Measurements from ENCODE around the gene CTPS1.
A peak's percentile ranks its signal among the peaks of the same experiment; 100 is the strongest.

The CTPS1 gene, protein sequence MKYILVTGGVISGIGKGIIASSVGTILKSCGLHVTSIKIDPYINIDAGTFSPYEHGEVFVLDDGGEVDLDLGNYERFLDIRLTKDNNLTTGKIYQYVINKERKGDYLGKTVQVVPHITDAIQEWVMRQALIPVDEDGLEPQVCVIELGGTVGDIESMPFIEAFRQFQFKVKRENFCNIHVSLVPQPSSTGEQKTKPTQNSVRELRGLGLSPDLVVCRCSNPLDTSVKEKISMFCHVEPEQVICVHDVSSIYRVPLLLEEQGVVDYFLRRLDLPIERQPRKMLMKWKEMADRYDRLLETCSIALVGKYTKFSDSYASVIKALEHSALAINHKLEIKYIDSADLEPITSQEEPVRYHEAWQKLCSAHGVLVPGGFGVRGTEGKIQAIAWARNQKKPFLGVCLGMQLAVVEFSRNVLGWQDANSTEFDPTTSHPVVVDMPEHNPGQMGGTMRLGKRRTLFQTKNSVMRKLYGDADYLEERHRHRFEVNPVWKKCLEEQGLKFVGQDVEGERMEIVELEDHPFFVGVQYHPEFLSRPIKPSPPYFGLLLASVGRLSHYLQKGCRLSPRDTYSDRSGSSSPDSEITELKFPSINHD

DNA sequence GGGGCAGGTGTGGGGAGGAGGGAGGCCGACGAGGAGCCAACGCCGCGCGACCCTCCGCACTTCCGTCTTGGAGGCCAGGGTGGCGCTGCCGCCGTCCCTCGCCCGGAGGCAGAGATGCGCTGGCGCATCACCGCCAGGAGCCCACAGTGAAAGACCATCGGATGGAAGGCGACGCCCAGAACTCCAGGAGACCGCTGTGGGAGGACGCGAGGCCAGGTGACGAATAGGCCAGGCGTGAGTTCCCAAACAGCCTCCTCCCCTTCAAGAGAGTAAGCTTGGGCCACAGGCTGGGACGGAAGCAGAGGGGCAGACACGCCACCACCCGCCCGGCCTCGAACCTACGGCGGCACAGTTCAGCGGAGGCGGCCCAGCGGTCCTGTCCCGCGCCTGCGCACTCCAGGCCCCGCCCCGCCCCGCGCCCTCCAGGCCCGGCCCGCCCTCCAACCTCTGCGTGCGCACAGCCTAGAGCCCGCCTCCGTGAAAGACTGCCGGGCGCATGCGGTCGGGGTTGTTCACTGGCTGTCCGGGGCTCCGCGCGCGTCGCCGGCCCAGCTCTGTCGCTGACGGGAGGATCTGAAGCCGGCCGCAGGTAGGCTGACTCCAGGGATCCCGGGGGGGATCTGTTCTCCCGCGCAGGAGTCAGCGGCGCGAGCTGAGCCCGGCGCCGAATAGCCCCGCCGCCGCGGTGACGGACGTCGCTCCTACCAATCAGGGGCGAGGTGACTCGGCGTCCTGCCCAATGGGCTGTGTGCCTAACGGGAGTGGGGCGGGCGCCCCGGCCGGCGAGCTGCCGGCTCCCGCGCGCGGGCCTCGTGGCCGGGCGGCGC, at the start of gene CTPS1:
TSS of gene CTPS1 (plus strand) at position 456 of the 827 bp plus-strand sequence. CDS start 3,595 bp downstream, outside the sequence.
- DNase-seq (ENCODE audit: low spot score) = peak; percentile 96

DNA sequence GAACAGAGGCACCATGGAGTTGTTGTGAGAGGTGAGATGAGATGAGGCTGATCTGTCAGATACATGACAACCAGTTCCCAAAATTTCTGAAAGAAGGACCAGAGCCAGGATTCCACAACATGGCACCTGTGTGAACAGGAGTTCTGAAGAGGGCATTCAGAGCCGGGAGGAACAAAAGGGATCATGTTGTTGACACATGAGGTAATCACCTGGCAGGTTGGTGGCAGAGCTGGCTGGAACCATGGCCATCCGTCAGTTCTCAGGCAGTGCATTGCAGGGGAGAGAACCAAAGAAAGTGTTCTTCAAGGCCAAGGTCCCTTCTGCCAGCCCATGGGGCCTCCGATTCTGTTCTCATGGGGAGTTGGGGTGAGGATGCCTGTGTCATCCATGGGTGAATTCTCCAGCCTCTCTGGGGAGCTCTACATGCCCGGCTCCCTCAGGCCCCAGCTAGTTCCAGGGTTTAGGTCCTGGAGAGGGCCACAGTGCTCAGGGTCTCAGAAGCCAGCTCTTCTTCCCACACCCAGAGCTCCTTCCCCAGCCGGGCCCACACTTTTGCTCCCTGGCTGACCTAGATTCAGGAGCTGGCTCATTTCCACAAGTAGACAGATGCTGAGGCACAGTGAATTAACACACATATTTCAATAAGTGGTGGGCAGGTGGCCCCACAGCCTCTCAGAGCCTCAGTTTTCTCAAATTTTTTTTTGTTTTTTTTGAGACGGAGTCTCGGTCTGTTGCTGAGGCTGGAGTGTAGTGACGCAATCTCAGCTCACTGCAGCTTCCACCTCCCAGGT, 49.1 kb upstream of the CTPS1 start:
- no peak for DNase-seq (ENCODE audit: low spot score)

DNA sequence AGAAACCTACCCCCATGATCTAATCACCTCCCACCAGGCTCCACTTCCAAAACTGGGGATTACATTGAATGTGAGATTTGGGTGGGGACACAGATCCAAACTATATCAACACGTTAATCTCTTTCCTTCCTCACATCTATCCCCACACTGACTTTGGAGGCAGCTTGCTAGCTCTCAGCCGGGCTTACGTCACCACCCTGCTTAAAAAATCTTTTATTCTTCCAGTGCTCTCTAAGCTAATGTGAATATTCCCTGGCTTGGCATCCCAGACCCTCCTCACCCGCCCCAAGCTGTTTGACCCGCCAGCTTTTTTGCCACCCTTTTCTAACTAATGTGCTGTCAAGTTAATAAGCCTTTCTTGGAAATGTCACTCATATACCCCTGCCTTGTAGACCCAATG, 47.9 kb upstream of the CTPS1 start:
- DNase-seq (ENCODE audit: low spot score) = no peak

DNA sequence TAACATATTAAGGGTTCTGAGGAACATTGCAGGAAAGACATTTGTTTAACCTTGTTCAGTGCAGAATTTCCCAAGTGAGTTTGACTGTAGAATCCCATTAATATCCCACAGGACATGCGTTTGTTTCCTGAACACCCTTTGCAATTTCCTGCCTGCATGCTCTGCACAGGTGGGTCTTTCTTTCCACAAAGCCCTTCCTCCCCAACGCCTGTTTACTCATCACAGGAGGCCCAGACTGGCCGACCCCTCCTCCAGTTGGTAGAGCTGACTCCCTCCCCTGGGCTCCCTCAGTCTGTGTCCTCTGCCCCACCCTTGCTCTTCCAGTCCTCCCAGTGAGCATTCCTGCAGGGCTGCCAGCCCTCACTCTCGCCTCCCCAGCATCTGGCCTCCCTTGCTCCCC, 47.5 kb upstream of the CTPS1 start:
- DNase-seq (ENCODE audit: low spot score) = no peak

DNA sequence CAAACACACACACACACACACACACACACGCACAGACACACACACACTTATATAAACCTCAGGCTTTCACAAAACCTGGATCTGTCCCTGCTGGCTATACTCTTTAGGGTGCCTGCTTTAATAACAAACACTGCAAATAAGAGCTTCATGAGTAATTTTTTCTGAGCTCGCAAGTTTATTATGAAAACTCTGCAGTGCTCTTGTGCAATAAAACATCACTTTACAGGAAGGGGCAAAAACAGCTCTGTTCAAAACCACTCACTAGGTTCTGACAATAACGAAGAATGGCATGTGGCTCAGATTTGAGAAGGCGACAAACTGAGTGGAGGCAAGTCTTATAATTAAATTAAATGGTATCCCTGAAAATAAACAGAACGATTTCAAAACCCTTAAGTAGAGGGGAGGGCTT, 42.6 kb upstream of the CTPS1 start:
- no peak for DNase-seq (ENCODE audit: low spot score)

DNA sequence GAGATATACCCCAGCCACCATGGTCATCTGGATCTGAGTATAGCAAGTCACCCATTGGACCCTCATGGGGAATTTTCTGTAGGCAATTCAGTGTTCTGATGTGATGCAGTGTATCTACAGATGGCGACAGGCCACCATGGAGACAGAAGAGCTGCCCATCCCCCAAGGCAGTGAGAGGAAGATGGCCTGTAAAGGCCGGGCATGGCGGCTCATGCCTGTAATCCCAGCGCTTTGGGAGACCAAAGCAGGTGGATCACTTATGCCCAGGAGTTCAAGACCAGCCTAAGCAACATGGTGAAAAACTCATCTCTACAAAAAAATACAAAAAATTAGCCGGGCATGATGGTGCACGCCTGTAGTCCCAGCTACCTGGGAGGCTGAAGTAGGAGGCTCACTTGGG, 41.1 kb upstream of the CTPS1 start:
- DNase-seq (ENCODE audit: low spot score) = no peak

DNA sequence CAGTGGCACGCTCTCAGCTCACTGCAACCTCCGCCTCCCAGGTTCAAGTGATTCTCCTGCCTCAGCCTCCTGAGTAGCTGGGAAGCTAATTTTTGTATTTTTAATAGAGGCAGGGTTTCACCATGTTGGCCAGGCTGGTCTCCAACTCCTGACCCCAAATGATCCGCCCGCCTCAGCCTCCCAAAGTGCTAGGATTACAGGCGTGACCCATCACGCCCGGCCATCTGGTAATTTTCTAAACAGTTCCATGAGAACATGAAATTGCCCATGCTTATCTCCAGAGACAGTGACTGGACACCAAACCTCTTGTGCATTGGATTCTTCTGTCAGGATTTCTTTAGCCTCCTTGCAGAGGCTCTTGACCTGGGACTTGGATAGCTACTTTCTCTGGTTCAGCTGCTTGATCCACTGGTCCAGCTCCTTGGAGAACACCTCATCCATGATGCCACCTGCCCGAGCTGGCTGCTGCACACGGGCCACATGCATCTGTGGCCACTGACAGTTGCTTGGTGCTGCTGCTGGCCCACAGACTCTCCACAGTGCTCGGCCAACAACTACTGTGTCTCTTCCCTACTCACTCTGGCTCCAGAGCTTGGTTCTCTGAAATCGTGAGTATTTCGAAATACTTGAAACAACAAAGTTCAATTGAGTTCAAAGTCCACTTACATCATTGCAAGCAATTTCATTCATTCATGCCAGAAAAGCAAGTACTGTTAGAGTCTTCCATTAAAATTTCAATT, 40.0 kb upstream of the CTPS1 start:
- DNase-seq (ENCODE audit: low spot score) = no peak

DNA sequence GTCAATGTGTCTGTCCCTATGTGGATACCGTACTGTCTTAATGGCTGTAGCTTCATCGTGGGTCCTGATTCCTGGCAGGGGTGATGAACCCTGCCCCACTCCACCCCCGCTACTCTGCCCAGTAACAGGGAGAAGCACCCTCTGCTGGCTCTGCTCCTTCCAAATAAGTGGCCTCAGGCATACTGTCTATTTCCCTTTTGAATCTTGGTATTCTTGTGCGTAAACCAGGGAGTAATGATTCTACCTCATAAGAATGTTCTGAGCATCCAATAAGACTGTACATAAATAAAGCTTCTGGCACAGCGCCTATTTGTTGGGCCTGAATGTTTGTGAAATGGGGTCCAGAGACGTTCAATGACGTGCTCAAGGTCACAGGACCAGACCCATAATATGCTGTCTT, 35.2 kb upstream of the CTPS1 start:
- no peak for DNase-seq (ENCODE audit: low spot score)

DNA sequence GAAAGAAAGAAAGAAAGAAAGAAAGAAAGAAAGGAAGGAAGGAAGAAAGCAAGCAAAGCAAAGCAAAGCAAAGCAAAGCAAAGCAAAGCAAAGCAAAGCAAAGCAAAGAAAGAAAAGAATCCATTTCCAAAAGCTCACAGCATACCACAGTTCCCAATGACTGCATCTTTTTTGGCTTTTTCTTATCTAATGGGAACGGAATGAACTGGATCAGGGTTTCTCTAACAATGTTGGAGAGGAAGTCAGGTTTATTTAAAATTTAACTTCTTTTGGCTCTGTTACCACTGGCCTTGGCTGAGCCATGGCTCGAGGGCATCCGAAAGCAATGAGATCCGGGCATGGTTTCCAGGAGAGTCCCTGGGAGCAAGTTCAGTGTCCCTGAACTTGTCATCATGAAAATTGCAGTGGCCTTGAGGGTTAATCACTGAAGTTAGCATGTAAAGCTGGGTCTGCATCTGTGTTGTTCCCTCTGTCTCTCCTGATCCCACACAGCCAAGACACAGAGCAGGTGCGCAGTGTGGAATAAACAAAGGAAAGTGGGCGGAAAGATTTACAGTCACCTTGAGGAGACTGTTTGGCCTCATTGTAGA, 34.6 kb upstream of the CTPS1 start:
- DNase-seq (ENCODE audit: low spot score) = no peak

DNA sequence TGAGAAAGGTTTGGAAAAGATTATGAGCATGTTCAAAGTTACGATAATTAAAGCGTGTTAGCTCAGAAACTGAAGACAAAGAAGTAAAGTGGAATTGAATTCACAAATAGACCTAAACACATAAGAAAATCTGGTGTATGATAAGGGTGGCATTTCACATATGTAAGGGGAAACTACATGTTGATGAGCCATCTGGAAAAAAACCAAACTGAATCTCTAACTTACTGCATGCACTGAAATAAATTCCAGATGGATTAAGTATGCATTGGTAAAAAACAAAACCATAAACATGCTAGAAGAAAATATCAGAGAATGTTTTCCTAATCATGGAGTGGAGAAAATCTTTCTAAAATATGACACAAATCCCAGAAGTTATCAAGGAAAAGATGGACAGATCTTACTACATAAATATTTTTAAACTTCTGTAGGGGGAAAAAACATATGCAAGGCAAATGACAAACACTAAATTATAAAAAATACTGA, 34.0 kb upstream of the CTPS1 start:
- DNase-seq (ENCODE audit: low spot score) = no peak

DNA sequence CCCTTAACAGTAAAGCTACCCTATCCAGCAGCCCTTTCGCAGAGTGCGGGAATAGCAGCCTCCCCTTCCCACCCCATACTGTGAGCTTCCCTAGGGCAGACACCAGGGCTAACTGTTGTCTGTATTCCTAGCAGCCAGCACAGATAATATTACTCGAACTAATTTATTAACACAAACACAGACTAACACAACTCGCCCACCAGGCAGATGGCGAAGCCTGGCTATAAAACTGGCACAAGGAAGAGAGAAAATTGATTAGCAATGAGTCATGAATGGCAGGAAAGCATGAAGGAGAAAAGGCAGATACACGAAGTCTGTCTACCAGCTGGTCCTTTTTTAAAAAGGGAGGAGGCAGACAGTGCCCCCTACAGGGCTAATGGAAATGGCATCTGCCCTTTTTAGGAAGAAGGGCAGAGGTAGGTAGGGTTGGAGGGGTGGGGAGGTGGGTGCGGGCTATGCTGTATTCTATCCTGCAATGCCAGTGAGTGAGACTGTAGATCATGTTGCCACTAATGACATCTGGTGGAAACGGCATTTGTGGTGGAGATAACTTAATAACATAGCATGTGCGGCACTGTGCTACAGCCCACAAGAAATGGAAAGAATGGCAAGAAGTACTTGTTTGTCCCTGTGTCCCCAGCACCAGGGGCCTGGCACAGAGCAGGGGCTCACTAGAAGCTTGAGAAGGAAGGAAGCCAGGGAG, 30.6 kb upstream of the CTPS1 start:
- DNase-seq (ENCODE audit: low spot score) = peak; percentile 60

DNA sequence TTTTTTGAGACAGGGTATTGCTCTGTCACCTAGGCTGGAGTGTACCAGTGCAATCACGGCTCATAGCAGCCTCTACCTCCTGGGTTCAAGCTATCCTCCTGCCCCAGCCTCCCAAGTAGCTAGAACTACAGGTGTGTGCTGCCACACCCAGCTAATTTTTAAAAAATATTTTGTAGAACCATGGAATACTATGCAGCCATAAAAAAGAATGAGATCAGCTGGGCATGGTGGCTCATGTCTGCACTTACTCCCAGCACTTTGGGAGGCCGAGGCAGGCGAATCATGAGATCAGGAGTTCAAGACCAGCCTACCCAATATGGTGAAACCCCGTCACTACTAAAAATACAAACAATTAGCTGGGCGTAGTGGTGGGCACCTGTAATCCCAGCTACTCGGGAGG, 29.9 kb upstream of the CTPS1 start:
- no peak for DNase-seq (ENCODE audit: low spot score)

DNA sequence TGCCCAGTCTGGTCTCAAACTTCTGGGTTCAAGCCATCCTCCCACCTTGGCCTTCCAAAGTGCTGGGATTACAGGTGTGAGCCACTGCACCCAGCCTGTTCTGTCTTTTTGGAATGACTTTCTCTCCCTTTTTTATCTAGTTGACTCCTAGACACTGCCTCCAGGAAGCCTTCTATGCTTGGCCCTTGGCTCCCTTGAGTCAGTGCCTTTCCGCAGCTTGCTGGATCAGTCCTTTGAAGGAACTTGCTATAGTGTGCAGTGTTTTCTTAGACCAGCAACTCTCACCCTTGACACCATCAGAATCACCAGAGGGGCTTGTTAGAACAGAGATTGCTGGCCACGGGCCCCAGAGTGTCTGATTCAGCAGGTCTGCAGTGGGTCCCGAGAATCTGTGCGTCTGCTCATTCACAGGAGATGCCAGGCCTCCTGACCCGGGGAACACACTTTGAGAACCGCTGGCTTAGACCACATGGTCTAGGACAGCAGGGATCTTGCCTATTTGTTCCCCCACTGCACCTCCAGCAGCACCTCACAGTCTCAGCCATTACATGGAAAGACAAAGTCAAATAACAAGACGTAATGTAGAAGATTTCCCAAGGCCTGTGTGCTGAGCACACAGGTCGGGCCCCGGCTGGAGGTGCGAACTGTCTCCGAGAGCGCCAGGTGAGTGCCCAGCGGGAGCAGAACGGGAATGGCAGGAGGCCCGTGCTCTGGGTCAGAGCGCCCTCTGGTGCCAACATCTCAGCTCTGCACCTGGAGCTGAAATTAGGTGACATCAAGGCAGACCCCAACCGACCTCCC, 27.4 kb upstream of the CTPS1 start:
- DNase-seq (ENCODE audit: low spot score) = peak; percentile 59

DNA sequence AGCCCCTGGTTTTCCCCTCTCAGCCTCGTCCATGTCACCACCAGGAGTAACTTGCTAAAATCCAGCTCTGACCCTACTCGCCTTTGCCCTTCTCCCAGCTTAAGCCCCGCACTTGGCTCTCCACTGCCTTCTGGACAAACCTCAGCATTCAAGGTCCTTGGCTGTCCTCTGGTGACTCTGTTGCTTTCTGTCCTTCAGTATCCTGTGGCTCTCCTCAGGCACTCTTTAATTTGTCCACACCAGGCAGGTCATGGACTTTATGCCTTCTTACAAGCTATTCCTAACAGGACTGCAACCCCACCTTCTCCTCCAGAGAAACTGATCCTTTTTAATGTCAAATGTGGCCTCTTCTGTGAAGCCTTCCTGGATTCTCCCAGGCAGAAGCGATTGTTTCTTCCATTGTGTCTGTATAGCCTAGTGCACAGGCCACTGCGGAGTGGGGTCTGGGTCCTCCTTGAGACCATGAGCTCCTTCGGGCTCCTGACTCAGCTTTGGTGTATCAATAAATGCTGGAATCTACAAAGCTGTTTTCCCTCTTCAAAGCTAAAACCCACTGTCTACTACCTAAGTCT, 26.7 kb upstream of the CTPS1 start:
- no peak for DNase-seq (ENCODE audit: low spot score)

DNA sequence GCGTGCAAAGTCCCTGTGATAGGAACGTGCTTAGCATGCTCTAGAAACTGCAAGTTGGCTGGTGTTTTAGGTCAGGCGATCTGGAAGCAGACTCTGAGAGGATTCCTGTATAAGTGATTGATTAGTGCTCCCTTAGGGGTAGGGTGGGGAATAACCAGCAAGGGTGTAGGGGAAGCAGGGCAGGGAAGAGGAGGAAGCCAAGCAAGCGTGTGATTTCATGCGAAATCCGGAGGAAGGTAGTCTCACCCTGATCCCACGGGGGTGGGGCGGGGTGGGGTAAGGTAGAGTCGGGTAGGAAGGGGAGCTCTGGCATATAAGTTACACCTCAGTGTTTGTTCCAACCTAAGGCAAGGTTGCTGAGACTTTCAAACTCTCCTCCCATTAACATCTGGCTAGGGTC, 24.9 kb upstream of the CTPS1 start:
- no peak for DNase-seq (ENCODE audit: low spot score)

DNA sequence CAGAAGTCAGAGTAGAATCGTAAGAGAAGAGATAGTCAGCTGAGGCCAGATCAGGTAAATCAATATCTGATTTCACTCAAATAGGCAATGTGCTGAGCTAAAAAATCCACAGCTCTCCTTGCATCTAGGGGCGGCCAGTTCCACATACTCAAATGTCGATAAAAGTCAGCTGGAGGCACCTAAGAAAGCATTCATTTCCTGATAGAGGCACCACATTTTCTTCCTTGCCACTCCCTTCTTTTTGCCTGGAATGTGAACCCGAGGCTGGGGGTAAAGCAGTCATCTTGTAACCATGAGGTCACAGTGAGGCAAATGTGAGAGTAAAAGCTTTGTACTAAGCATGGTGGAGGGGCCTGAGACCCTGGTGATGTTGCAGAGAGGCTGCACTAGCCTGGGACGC, 24.2 kb upstream of the CTPS1 start:
- no peak for DNase-seq (ENCODE audit: low spot score)

DNA sequence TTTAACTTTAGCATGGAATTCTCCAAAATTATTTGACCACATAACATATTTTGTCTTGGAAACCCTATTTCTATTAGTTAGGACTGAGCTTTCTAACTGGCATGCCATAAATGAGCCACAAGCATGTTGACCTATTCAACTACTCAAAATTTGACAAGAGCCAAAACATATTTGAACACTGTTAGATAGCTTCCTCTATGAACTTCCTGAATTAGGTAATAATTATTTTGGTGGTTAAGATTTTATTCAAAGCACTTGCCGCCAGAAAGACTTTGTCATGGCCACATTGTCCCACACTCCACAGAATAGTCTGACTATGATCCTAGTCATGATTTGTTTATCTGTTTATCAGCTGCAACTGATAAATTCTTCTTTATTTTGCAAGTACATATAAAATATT, 23.1 kb upstream of the CTPS1 start:
- no peak for DNase-seq (ENCODE audit: low spot score)

DNA sequence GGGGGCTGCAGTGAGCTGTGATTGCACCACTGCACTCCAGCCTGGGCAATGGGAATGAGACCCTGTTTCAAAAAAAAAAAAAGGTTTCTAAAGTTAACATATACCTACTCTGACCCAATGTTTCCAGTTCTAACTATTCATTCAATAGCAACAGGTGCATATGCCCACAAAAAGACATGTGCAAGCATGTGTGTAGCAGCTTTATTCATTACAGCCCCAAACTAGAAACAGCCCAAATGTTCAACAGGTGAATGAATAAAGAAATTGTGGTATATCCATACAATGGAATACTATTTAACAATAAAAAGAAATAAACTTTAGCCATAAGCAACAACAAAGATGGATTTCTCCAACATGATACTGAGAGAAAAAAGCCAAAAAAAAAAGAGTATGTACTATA, 21.3 kb upstream of the CTPS1 start:
- DNase-seq (ENCODE audit: low spot score) = no peak

DNA sequence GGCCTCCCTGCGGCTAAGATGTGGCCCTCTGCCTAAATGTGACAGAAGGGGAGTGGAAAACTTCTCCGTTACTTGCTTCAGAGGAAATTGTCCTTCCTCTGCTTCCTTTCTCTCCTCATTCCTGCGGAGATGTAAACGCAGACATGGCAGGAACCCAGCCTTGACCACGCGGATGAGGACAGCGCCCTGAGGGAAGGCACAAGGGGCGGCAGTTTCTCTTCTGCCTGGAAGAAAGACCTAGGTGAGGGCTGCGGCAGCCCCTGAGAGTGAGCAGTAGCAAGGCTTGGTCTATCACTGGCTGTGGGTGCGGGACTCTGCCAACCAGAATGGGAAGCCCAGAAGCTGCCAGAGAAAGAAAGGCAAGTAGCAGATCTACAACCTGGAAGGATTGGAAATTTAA, 14.0 kb upstream of the CTPS1 start:
- no peak for DNase-seq (ENCODE audit: low spot score)

Measured in activated CD4-positive, alpha-beta T cell treated with anti-CD3 and anti-CD28 coated beads, Interleukin-2, Interleukin-4, amounts not matched to agents 100 ng/mL and 50 ng/mL, durations not matched to agents 16 hours and 8 hours (primary cell).